ENCODE measurements around the gene OASL. TPM values are rescaled to one million over a fixed set of nuclear protein-coding genes. Genes with fewer than 3 reads are reported as not detected.
A peak's percentile ranks its signal among the peaks of the same experiment; 100 is the strongest.

Gene OASL
- polyA plus RNA-seq, 6 donors from 2014 or later = 0.65 to 4.4 (median 0.84) TPM; not detected in 1

- DNase-seq = peak; percentile 83
- peak within 1 kb of the TSS; percentile 90 to 98 (median 96) for H3K27ac Mint-ChIP-seq
- H3K27me3 Mint-ChIP-seq = no peaks in the 10 kb centered on the region
- H3K4me3 Mint-ChIP-seq = peak within 1 kb of the TSS; percentile 92 to 99 (median 97)
- H3K9me3 Mint-ChIP-seq = no peaks in the 10 kb centered on the region
- H3K36me3 Mint-ChIP-seq = peaks cover 10 to 15% of the 10 kb centered on the region in 2 donors
- H3K4me1 Mint-ChIP-seq = peaks cover 16 to 21% (median 18%) of the 10 kb centered on the region in 3 donors
- ATAC-seq (ENCODE audit: low read depth in 2 of 2) = peak; percentile 99
Observed at GRCh38 chr12:121015825-121016766, 22.9 kb downstream of the OASL start, which contains the start of gene C12orf43. Gene C12orf43 (minus strand): TSS chr12:121016487. CDS start chr12:121016474, 13 bp downstream.

- no peak for ATAC-seq (ENCODE audit: low read depth in 2 of 2)
- peak overlapping the region in 2 of 8 donors; percentile 54 to 65 for H3K4me3 Mint-ChIP-seq
- H3K9me3 Mint-ChIP-seq = no peaks in the 10 kb centered on the region
- H3K27ac Mint-ChIP-seq = no peak overlapping the region
- H3K4me1 Mint-ChIP-seq = peaks cover 16 to 21% (median 18%) of the 10 kb centered on the region in 3 donors
- H3K27me3 Mint-ChIP-seq = no peaks in the 10 kb centered on the region
- no peak for DNase-seq
- H3K36me3 Mint-ChIP-seq = peaks cover 15 to 18% of the 10 kb centered on the region in 2 donors
Observed at GRCh38 chr12:121013715-121014114, 25.3 kb downstream of the OASL start.

- ATAC-seq (ENCODE audit: low read depth in 2 of 2) (no peak), DNase-seq (no peak)
- no peaks in the 10 kb centered on the region for H3K27me3 Mint-ChIP-seq
- H3K4me3 Mint-ChIP-seq = peak overlapping the region in 2 of 8 donors; percentile 40 to 78
- H3K9me3 Mint-ChIP-seq = no peaks in the 10 kb centered on the region
- peaks cover 16 to 21% (median 18%) of the 10 kb centered on the region in 3 donors for H3K4me1 Mint-ChIP-seq
- peaks cover 15 to 21% of the 10 kb centered on the region in 2 donors for H3K36me3 Mint-ChIP-seq
- no peak overlapping the region for H3K27ac Mint-ChIP-seq
Observed at GRCh38 chr12:121011820-121012219, 27.2 kb downstream of the OASL start.

GRCh38 chr12:121010860-121011259 lies 28.2 kb downstream of the OASL start:
- Mint-ChIP-seq H3K36me3 (peaks cover 10 to 21% of the 10 kb centered on the region in 2 donors), H3K4me1 (peaks cover 6 to 16% (median 10%) of the 10 kb centered on the region in 3 donors), H3K27ac (no peak overlapping the region), H3K9me3 (no peaks in the 10 kb centered on the region), H3K4me3 (no peak overlapping the region), H3K27me3 (no peaks in the 10 kb centered on the region)
- ATAC-seq (ENCODE audit: low read depth in 2 of 2) (no peak), DNase-seq (no peak)

- DNase-seq = no peak
- Mint-ChIP-seq H3K27me3 (no peaks in the 10 kb centered on the region), H3K4me1 (peaks cover 0 to 8% (median 6%) of the 10 kb centered on the region in 3 donors), H3K9me3 (no peaks in the 10 kb centered on the region), H3K36me3 (peaks cover 10 to 25% of the 10 kb centered on the region in 2 donors), H3K4me3 (no peak overlapping the region), H3K27ac (no peak overlapping the region)
- ATAC-seq (ENCODE audit: low read depth in 2 of 2) = no peak
Observed at GRCh38 chr12:121009741-121010140, 29.3 kb downstream of the OASL start.

- Mint-ChIP-seq H3K36me3 (peaks cover 10 to 34% of the 10 kb centered on the region in 2 donors), H3K27me3 (no peaks in the 10 kb centered on the region), H3K4me1 (peaks cover 0 to 7% (median 5%) of the 10 kb centered on the region in 3 donors), H3K4me3 (no peak overlapping the region), H3K27ac (no peak overlapping the region), H3K9me3 (no peaks in the 10 kb centered on the region)
- no peak for DNase-seq
- ATAC-seq (ENCODE audit: low read depth in 2 of 2) = no peak
Observed at GRCh38 chr12:121008347-121009098, 30.5 kb downstream of the OASL start.

GRCh38 chr12:121005346-121005815 lies 33.7 kb downstream of the OASL start:
- DNase-seq = no peak
- Mint-ChIP-seq H3K4me3 (no peak overlapping the region), H3K27me3 (no peaks in the 10 kb centered on the region), H3K36me3 (peaks cover 0 to 24% of the 10 kb centered on the region in 2 donors), H3K27ac (peak overlapping the region in 2 of 6 donors; percentile 22 to 24), H3K4me1 (peaks cover 0 to 5% (median 0%) of the 10 kb centered on the region in 3 donors), H3K9me3 (no peaks in the 10 kb centered on the region)
- no peak for ATAC-seq (ENCODE audit: low read depth in 2 of 2)

GRCh38 chr12:121004253-121004815 lies 34.7 kb downstream of the OASL start:
- DNase-seq (no peak), ATAC-seq (ENCODE audit: low read depth in 2 of 2) (no peak)
- Mint-ChIP-seq H3K4me1 (peaks cover 0 to 5% (median 0%) of the 10 kb centered on the region in 3 donors), H3K27me3 (no peaks in the 10 kb centered on the region), H3K36me3 (peaks cover 0 to 22% of the 10 kb centered on the region in 2 donors), H3K27ac (peak overlapping the region in 1 of 6 donors; percentile 76), H3K4me3 (no peak overlapping the region), H3K9me3 (no peaks in the 10 kb centered on the region)

- H3K4me1 Mint-ChIP-seq = peaks cover 0 to 5% (median 0%) of the 10 kb centered on the region in 3 donors
- peak overlapping the region in 1 of 6 donors; percentile 15 for H3K27ac Mint-ChIP-seq
- H3K36me3 Mint-ChIP-seq = peaks cover 0 to 15% of the 10 kb centered on the region in 2 donors
- ATAC-seq (ENCODE audit: low read depth in 2 of 2) = no peak
- no peaks in the 10 kb centered on the region for H3K9me3 Mint-ChIP-seq
- no peak for DNase-seq
- H3K4me3 Mint-ChIP-seq = no peak overlapping the region
- no peaks in the 10 kb centered on the region for H3K27me3 Mint-ChIP-seq
Observed at GRCh38 chr12:121003650-121004049, 35.4 kb downstream of the OASL start.

GRCh38 chr12:121001841-121002483 lies 37.1 kb downstream of the OASL start:
- no peak overlapping the region for H3K4me3 Mint-ChIP-seq
- no peak for DNase-seq
- no peak for ATAC-seq (ENCODE audit: low read depth in 2 of 2)
- peaks cover 0 to 5% (median 0%) of the 10 kb centered on the region in 3 donors for H3K4me1 Mint-ChIP-seq
- no peaks in the 10 kb centered on the region for H3K27me3 Mint-ChIP-seq
- peak overlapping the region in 1 of 6 donors; percentile 78 for H3K27ac Mint-ChIP-seq
- peaks cover 0 to 12% of the 10 kb centered on the region in 2 donors for H3K36me3 Mint-ChIP-seq
- H3K9me3 Mint-ChIP-seq = no peaks in the 10 kb centered on the region

GRCh38 chr12:121001060-121001459 lies 38.0 kb downstream of the OASL start:
- Mint-ChIP-seq H3K4me1 (peaks cover 0 to 5% (median 0%) of the 10 kb centered on the region in 3 donors), H3K27me3 (peaks cover 0 to under 1% (median 0%) of the 10 kb centered on the region in 3 donors), H3K9me3 (no peaks in the 10 kb centered on the region), H3K4me3 (no peak overlapping the region), H3K27ac (no peak overlapping the region), H3K36me3 (peaks cover 0 to 12% of the 10 kb centered on the region in 2 donors)
- no peak for ATAC-seq (ENCODE audit: low read depth in 2 of 2)
- no peak for DNase-seq

- H3K4me3 Mint-ChIP-seq = no peak overlapping the region
- H3K4me1 Mint-ChIP-seq = peaks cover 0 to 4% (median 0%) of the 10 kb centered on the region in 3 donors
- ATAC-seq (ENCODE audit: low read depth in 2 of 2) (no peak), DNase-seq (no peak)
- H3K36me3 Mint-ChIP-seq = peaks cover 0 to 17% of the 10 kb centered on the region in 2 donors
- no peak overlapping the region for H3K27ac Mint-ChIP-seq
- peaks cover 0 to 3% (median 0%) of the 10 kb centered on the region in 7 donors for H3K9me3 Mint-ChIP-seq
- H3K27me3 Mint-ChIP-seq = peaks cover 0 to 6% (median 4%) of the 10 kb centered on the region in 3 donors
Observed at GRCh38 chr12:121000530-121000929, 38.5 kb downstream of the OASL start.
